ENCODE data around the gene SHROOM3.

DNA sequence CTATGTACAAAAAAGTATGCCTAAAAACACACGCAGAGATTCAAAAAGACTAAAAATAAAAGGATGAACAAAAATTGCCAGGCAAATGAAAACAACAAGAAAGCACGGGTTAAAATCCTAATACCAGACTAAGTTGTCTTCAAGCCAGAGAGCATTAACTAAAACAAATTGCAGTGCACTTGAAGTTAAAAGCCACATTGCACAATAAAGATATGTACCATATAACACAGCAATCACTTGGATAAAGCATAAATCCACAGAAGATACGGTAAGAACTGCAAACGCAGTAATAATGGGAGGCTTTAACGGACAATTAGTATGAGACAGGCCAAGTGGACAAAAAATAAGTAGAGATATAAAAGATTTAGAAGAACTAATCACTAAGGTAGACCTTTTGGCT, 28.9 kb upstream of the SHROOM3 start:
- TF ChIP-seq GATA2 (IDR thresholded peaks at IDR 0.05; ENCODE audit: low read depth, low read length) (no peak), GATA3 (IDR thresholded peaks at IDR 0.05; ENCODE audit: low read depth, low read length) (no peak)

Measured in SH-SY5Y (cell line).